Right lobe of liver (tissue), 6 donors: ENCODE measurements around the gene ZBTB39. TPM values are rescaled to one million over a fixed set of nuclear protein-coding genes. Genes with fewer than 3 reads are reported as not detected.

ENCODE experiments used
- ATAC-seq, 4 donors: fragments of 200-7000 bp; cut with Tn5 transposase; one replicate each; pipeline ENCODE4 v1.9.1; 2020; ENCODE audit warnings: mild to moderate bottlenecking in 4 of 4, moderate library complexity in 4 of 4
- DNase-seq, 3 donors: peaks; one replicate each; pipeline ENCODE4 v3.0.0-alpha.2; 2020
- H3K27ac ChIP-seq, 3 donors: fragments of 200-600 bp; one replicate each; pipeline ENCODE4 v1.8.0; 2022
- H3K27me3 ChIP-seq, 2 donors: fragments of 200-600 bp; one replicate each; pipeline ENCODE4 v1.8.0; 2022
- H3K36me3 ChIP-seq, 4 donors: fragments of 200-600 bp; sonication (generic) in 1 of 4; one replicate each; pipeline versions ENCODE4 v1.5.1 to v1.8.0; 2017 to 2022; ENCODE audit warnings: control low read depth in 1 of 4
- H3K4me1 ChIP-seq, 4 donors: fragments of 200-600 bp; sonication (generic) in 1 of 4; one replicate each; pipeline versions ENCODE4 v1.5.1 to v1.8.0; 2017 to 2022; ENCODE audit warnings: control low read depth in 1 of 4
- H3K4me3 ChIP-seq, 3 donors: fragments of 200-600 bp; one replicate each; pipeline ENCODE4 v1.8.0; 2022
- H3K9me3 ChIP-seq, 4 donors: fragments of 200-600 bp; sonication (generic) in 1 of 4; one replicate each; pipeline versions ENCODE4 v1.5.1 to v1.8.0; 2017 to 2022; ENCODE audit warnings: control low read depth in 1 of 4
- POLR2A ChIP-seq: fragments of 450-650 bp; IDR thresholded peaks from one replicate; pipeline ENCODE4 v1.6.1; 2017; ENCODE audit warnings: antibody characterized with exemption, mild to moderate bottlenecking
- WGBS: methylation state at CpG from one replicate; pipeline ENCODE4 v1.1.6; 2018; ENCODE audit warnings: low coverage, low lambda C conversion rate; ENCODE audit not compliant: insufficient coverage; ENCODE audit errors: missing lambda C conversion rate; 5-methylcytosine and 5-hydroxymethylcytosine counted together
- intact Hi-C, 2 donors: fragments of 100-400 bp; cut with DNase I; formaldehyde crosslinking; loops; one replicate each; pipeline versions ENCODE4 v1.11.2 to v1.14.1; 2022
- total RNA-seq, 6 experiments: library from RNA; depleted of rRNA in 2 of 6; stranded (reverse); fragments of >200 nt in 2 of 6; fragmentation: NEBNext Ultra II Directional in 3 of 6; extraction: Animal tissue kit (Norgen Biotek cat#: 25700) in 3 of 6; gene quantifications; one replicate each; pipeline versions ENCODE4 v1.1.0 to v1.2.4, GENCODE V29; 2016 to 2023
- TF ChIP-seq, protein P1 (sequence below), 4 donors: fragments of 200-600 bp in 3 of 4; fragments of 450-650 bp in 1 of 4; IDR thresholded peaks; one replicate each; pipeline versions ENCODE4 v1.5.1 to v1.8.0; 2016 to 2022; ENCODE audit warnings: antibody characterized with exemption in 4 of 4, mild to moderate bottlenecking in 2 of 4
- donor health status: DM: no; HTN: yes; CAD: no.
- donor health status: DM: no; HTN: no; CAD: no.
- donor health status: DM: no; HTN: no; CAD: no.
- donor health status: DM: no; HTN: yes; CAD: no.
- donor health status: DM: no; HTN: yes; CAD: no.

The ZBTB39 gene
- total RNA-seq, 6 experiments from 2014 or later, result 1.8 to 3.7 (median 3.3) TPM

- Histone ChIP-seq H3K9me3 (no peaks in the 10 kb centered on the region), H3K27me3 (no peaks in the 10 kb centered on the region), H3K27ac (no peak within 1 kb of the TSS), H3K36me3 (no peaks in the 10 kb centered on the region), H3K4me1 (no peaks in the 10 kb centered on the region), H3K4me3 (no peak within 1 kb of the TSS)
- DNase-seq (no peak), ATAC-seq (peak; percentile 35 to 52 (median 50))
- intact Hi-C loops, result no loop called here
- TF ChIP-seq, protein P1, sequence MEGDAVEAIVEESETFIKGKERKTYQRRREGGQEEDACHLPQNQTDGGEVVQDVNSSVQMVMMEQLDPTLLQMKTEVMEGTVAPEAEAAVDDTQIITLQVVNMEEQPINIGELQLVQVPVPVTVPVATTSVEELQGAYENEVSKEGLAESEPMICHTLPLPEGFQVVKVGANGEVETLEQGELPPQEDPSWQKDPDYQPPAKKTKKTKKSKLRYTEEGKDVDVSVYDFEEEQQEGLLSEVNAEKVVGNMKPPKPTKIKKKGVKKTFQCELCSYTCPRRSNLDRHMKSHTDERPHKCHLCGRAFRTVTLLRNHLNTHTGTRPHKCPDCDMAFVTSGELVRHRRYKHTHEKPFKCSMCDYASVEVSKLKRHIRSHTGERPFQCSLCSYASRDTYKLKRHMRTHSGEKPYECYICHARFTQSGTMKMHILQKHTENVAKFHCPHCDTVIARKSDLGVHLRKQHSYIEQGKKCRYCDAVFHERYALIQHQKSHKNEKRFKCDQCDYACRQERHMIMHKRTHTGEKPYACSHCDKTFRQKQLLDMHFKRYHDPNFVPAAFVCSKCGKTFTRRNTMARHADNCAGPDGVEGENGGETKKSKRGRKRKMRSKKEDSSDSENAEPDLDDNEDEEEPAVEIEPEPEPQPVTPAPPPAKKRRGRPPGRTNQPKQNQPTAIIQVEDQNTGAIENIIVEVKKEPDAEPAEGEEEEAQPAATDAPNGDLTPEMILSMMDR (IDR thresholded peaks at IDR 0.05), result no peak
- no peak for TF ChIP-seq POLR2A
- 46% methylated on average over 2 of the region's 2 CpGs for WGBS
Observed at GRCh38 chr12:57049890-57050289, 43.5 kb upstream of the ZBTB39 start, which contains the start of gene MYO1A. Gene MYO1A (minus strand): TSS chr12:57050129. CDS start chr12:57048323, 1,806 bp downstream.

GRCh38 chr12:57049119-57049446, 42.7 kb upstream of the ZBTB39 start:
- no peak for ATAC-seq
- no peaks in the 10 kb centered on the region for H3K36me3 ChIP-seq
- no peaks in the 10 kb centered on the region for H3K4me1 ChIP-seq
- no peak overlapping the region for H3K27ac ChIP-seq
- intact Hi-C loops, result no loop called here
- WGBS, result 40% methylated on average over 3 of the region's 4 CpGs
- no peak overlapping the region for H3K4me3 ChIP-seq
- no peak for DNase-seq
- H3K27me3 ChIP-seq, result no peaks in the 10 kb centered on the region
- TF ChIP-seq POLR2A, result no peak
- TF ChIP-seq, protein P1 (IDR thresholded peaks at IDR 0.05), result no peak
- H3K9me3 ChIP-seq, result no peaks in the 10 kb centered on the region

DNA sequence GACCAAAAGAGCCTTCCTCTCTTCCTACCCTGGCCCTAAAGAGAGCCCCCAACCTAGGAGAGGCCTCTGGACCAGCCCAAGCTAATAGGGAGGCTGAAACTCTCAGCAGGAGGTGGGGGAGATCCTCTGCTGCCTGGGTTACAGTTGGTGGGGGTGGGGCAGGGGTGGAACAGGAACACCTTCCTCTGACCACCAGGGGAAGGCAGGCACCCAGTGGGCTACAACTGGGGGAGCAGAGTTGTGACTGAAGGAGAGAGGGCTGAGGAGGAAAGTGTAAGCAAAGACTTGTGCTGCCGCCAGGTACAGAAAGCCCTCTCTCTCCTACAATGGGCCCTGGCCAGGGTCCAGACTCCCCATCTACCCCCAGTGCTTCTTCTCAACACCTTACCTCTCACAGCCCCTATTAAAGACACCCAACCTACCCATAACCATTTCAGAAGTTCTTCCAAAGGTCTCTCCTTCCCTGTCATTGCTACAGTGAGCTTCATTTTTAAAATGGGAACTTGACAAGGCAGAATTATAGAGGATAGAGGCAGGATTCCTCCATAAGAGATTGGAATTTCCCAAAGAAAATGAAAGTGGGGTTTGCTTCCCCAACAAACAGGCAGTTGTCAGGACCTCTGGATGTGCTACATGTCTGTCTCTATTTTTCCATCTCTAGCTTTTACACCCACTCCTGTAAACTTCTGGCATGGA, 42.2 kb upstream of the ZBTB39 start:
- DNase-seq, result no peak
- 100% methylated on average over 1 of the region's 1 CpG for WGBS
- intact Hi-C loops, result no loop called here
- H3K27ac ChIP-seq, result no peak overlapping the region
- no peak for TF ChIP-seq POLR2A
- TF ChIP-seq, protein P1 (IDR thresholded peaks at IDR 0.05), result no peak
- H3K9me3 ChIP-seq, result no peaks in the 10 kb centered on the region
- H3K4me1 ChIP-seq, result no peaks in the 10 kb centered on the region
- no peak overlapping the region for H3K4me3 ChIP-seq
- no peaks in the 10 kb centered on the region for H3K36me3 ChIP-seq
- H3K27me3 ChIP-seq, result no peaks in the 10 kb centered on the region
- no peak for ATAC-seq

- Histone ChIP-seq H3K27me3 (no peaks in the 10 kb centered on the region), H3K4me3 (no peak overlapping the region), H3K4me1 (no peaks in the 10 kb centered on the region), H3K27ac (no peak overlapping the region), H3K9me3 (no peaks in the 10 kb centered on the region), H3K36me3 (no peaks in the 10 kb centered on the region)
- ATAC-seq, result no peak
- intact Hi-C loops, result no loop called here
- DNase-seq, result no peak
- no CpG with 5 or more reads among the region's 1 CpG for WGBS
- TF ChIP-seq, protein P1 (IDR thresholded peaks at IDR 0.05), result no peak
- TF ChIP-seq POLR2A, result no peak
Observed at GRCh38 chr12:57047981-57048380, 41.6 kb upstream of the ZBTB39 start.
